SW 1271 (cell line): ENCODE results near the gene SYT5.
"Not testable (repeated sequence)": the region's sequence is repeated elsewhere in the genome, so short reads cannot be mapped to it uniquely, and the experiment has no call there.

Source experiments
- DNase-seq, 2 experiments: peaks; one replicate each; lab custom pipeline; 2025; lab: John Stamatoyannopoulos, UW

SYT5 gene

DNA sequence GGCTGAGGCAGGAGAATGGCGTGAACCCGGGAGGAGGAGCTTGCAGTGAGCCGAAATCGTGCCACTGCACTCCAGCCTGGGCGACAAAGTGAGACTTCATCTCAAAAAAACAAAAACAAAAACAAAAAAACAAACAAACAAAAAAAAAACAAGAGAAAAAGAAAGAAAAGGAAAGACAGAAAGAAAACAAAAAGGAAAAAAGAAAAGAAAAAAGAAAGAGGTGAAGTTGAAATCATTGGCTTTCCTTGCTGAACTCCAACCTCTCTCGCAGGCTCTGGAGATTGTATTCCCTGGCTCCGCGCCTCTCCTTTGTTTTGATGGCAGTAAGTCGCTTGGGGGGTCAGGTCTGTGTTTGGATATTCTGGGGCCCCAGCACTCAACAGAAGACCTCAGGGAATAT, 7.8 kb downstream of the SYT5 start:
- not testable (repeated sequence) for DNase-seq

DNA sequence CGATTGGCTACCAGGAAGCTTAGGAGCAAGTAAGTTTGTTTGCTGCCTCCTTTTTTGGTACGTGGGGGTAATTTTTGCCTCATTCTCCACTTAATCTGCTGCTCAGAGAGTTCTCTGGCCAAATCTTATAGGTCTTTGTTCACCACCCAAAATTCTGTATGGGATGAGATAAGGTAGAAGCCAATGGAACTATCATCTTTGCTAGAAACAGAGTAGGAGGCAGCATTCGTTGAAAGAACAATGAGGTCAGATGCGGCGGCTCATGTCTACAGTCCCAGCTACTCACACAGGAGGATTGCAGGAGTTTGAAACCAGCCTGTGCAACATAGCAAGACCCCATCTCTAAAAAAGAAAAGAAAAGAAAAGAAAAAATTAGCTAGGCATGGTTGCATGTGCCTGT, 8.6 kb downstream of the SYT5 start:
- no peak for DNase-seq

DNA sequence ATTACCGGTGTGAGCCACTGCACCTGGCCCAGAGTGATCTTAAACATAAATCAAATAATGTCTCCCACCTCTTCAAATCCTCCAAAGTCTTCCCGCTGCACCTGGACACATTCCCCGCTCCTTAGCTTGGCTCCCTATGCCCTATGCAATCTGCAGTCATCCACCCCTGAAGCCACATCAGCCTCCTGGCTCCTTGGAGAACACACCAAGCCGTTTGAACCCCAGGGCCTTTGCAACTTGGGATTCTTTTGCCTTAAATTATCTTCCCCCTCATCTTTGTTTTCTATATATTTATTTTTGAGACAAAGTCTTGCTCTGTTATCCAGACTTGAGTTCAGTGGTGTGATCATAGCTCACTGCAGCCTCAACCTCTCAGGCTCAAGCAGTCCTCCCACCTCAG, 11.0 kb downstream of the SYT5 start:
- DNase-seq: no peak

DNA sequence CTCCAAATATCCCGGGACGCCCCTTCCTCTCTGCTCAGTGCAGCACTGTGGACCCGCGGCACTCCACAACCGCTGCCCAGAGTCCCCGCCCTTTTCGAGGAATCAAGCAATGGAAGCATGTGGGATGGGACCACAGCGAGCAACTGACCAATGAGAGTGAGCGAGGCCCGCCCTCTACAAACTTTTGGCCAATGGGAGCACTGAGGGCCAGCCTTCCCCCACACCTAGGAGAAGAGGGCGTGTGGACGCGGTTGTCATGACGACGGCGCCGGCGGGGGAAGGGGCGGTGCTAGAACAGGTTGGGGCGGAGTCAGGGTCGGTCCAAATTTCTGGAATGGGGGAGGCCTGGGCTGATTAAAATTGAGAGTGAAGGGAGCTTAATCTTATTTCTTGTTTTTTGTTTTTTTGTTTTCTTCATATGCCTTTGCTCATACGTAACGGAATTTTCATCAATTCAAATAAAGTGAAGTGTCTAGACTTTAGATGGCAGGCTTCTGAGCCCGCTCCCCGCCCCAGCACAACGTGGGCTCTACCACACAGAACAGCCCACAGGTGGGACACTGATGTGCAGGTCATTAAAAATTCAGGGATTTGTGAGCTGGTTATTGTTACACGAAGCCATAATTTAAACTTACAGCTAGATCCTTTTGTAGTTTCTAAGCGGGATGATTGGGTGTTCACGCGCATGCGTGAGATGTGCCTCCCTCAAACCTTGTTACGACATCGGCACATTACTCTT, 13.4 kb downstream of the SYT5 start, which contains the start of gene DNAAF3:
TSS of gene DNAAF3 (minus strand) at position 84 of the 739 bp plus-strand sequence. CDS start 200 bp downstream, outside the sequence.
- peak; percentile 83 to 95 for DNase-seq

DNA sequence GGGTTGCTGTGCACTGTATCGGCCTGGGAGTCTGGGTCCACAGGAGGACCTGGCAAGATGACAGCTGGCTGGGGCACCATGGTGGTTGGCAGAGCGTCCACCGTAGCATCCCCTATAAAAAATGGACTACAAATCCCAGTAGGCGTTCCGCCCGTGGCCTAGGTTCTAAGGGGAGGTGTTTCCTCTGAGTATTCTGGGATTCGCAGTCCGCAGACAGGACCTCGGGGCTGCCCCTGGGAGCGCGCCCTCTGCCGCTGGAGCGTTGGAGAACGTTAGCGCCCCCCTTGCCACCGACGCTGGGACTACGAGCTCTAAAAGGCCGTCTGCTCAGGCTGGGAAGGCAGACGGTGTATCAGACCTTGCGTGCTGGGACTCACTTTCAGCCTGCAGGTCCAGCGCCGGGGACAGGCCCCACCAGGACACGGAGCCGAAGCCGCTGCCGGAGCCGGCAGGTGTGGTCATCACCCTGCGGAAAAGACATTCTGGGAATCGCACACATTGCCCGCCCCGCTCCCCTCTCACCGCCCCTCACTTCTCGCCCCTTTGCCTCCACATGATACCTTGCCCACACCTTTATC, 14.0 kb downstream of the SYT5 start:
- peak; percentile 61 to 89 for DNase-seq

DNA sequence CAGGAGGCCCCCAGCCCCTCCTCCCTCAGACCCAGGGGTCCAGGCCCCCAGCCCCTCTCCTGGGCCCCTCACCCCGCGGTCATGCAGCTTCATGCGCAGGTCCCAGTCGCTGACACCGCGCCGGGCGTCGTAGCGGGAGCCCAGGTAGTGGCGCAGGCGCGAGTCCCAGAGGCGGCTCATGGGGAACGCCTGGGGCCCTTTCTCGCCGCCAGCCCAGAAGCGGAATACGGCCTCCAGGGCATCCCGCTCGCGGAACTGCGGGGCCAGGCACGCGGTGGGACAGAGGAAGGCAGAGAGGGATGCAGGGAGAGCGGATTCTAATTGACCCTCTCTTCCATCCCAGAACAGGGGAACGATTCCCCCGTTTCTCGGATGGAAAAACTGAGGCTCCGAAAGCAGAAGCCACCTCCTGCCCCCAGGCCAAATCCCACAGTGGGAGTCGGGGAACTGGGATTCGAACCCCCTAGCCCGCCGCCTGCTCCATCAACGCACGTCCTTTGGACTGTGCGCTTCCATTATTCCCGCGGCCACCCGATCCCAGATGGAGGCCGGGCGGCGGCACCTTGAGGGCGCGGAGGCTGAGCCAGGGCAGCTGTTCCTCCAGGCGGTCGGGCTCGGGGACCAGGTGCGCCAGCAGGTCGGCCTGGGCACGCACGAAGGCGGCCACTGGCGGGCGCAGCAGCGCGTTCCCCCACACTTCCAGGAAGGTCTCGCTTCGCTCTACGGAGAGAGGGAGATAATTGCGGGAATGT, 18.3 kb downstream of the SYT5 start:
- no peak for DNase-seq

DNA sequence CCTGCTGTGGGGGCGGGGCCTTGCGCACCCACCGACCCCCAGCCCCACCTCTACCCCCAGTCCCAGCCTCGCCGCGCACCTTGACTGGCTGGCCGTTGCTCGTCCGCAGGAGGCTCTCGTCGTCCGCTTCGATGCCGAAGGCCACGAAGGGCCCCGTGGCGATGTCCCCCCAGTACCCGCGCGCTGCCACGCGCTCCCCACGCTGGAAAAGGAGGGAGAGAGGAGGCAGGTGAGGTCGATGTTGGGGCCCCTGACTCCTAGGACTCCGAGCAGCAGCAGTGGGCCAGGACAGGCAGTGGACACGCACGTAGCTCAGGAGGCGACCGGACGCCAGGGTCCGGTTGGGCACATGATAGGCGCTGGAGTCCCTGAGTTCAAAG, 19.1 kb downstream of the SYT5 start:
- DNase-seq: no peak

DNA sequence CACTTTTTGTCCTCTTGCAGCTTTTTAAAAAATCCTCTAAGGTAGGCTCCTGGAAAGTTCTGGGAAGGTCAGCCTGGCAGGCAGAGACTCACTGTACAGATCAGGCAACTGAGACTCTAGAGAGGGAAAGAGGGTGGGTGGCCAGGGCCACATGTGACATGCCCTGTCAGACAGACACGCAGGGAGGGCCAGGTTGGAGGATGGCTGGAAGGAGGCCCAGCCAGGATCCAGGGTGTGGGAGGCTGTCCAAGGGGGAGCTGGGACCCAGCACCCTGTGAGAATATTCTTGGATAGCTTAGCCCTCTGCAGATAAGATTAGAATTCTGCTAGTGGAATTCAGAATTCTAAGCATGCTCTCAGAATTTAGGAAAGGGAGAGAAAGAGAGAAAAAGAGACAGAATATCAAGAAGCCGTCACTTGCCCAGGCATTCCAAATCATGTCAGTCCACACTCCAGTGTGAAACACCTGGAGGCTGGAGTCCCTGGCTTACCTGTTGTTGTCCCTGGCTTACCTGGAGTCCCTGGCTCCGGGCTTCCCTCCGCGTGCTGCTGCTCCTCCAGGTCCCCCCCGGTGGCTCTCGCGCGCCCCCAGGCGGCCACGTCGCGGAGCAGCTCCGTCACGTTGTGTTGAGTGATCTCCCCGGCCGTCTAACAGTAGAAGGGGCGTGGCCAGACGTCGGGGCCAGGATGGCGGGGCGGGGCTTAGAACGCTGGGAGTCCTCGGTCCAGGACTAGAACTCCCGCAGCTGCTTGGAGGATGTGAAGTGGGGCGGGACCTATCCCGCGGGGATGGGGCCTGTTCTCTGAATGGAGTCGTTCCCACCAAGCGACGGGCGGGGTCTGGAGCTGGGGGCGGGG, 19.7 kb downstream of the SYT5 start:
- DNase-seq: peak; percentile 44 to 87

DNA sequence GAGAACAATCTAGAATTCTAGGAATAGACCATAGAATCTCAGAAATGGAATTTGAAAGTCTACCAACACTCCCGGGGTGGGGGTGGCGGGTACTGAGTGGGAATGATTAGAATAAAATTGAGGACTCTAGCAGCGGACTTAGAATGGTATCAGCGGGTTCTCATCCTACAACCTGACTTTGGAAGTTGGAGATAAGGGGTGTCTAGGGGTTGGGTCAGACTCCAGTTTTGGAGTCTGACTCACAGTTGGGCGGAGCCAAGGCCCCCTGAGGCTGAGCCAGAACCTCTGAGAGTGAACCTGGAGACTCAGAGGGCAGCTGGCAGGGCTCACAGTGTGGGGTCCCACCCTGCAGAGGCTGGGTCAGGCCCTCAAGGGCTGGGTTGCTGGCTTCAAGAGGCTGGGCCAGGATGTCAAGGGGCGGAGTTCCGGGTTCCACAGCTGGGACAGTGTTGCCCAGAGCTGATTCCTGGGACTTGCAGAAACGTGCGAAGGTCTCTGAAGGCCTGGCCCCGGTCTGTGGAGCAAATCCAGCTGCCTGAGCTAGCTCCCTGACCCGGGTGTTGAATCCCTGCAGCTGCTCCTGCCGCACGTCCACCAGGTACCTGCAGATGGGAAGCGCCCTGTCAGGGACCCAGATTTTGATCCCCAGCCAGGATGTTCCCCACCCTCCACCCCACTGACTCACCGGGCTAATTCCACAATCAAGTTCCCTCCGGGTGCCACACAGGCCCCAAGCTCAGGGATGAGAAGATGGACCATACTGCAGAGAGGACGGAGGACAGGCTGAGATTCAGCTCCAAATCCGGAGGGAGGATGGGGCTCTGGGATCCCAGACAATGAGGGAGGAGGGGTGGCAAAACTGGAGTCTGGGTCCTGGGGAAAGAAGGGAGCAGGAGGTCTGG, 21.0 kb downstream of the SYT5 start:
- no peak for DNase-seq

DNA sequence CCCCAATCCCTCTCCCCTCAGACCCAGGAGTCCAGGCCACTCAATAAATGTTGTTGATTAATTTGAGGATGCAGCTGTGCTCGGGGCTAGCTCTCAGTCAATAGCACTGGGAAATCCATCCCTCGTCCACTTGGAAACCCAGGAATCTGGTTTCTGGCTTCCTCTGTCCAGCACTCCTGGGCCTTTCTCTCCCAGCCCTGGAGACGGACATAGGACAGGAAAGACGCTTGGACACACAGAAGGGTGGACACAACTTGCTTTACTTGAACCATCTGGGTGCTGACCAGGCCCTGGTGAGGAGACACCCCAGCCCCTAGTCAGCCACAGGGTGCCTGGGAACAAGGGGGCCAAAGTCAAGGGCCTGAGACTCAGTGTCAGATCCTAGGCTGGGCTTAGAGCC, 21.7 kb downstream of the SYT5 start:
- DNase-seq: no peak

DNA sequence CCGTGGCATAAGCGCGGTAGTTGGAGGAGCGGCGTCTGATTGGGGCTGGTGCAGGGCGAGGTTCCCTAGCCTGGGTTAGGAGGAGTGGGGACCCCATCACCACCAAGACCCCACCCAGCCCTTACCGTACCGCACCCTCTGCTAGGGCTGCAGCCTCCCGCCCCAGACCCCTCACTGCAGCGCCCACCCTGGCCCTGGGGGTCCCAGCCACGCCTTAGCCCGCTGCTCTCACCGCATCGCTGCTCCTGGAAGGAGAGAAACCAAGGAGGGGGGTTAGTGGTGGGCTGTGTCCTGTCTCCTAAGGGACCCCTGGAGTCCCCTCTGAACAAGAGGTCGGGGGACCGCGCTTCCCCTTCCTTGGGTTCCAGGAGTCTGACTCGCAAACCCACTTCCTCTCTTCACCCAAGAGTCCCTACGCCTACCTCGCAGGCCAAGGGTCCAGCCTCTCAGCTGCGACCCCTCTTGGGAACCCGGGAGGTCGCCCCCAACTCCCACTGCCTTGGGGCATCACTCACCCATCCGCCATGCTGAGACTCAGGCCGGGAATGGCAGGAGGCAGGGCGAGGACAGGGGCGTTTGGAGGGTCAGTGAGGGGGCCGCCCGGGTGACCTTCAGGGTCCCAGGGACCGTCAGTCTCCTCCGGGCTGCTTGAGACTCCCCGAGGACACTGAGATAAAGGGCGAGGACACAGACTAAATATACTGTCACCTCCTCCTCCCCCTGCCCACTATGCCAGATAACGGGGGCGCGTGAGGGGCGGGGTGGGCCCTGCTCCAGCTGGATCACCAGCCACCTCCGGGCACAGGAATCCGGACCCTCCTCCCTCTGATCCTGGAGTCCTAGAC, 22.8 kb downstream of the SYT5 start, which contains the start of gene TNNI3:
TSS of gene TNNI3 (minus strand) at position 669 of the 845 bp plus-strand sequence. CDS start at position 526, 143 bp downstream.
- no peak for DNase-seq

DNA sequence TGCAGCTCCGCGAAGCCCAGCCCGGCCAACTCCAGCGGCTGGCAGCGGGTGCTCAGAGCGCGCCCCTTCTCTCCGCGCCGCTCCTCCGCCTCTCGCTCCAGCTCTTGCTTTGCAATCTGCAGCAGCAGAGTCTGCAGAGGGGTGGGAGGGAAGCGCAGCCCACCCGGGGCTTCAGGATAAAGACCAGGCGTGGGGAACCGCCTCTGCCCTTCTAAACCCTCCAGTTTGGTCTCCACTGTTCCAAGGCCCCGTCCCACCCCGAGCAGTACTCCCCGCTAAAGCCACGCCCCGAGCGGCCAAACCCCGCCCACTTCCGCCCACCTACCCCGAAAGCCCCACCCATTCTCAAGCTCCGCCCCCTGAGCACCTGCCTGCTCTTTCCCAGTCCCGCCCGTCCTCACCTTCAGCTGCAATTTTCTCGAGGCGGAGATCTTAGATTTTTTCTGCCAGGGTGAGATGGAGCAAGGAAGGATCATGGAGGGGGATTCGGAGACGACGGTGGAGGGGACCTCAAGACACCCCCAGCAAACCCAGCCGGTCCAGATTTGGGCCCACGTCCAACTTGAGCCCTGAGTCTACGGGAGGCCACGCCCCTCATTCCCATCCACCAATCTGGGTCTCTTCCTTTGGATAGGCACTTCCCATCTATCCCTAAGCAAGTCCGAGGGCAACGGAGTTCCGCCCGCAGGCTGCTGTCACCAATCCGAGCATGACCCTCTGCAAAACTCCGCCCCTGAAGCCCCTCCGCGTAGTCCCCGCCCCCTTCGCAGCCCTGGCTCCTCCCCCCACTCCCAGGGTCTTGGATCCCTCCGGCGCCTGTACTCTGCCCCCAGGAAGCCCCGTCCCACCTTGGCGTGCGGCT, 23.7 kb downstream of the SYT5 start:
- DNase-seq: no peak

DNA sequence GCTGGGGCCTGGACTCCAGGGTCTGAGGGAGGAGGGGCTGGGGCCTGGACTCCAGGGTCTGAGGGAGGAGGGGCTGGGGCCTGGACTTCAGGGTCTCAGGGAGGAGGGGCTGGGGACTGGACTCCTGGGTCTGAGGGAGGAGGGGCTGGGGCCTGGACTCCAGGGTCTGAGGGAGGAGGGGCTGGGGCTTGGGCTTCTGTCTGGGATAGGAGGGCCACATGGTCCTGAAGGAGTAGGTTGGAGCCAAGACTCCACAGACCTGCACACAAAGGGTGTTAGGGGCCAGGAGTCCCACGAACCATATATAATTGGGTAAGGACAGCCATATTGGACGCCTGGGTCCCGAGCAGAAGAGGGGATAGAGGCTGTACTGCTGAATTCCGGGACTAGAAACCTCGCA, 24.3 kb downstream of the SYT5 start:
- DNase-seq: not testable (repeated sequence)

DNA sequence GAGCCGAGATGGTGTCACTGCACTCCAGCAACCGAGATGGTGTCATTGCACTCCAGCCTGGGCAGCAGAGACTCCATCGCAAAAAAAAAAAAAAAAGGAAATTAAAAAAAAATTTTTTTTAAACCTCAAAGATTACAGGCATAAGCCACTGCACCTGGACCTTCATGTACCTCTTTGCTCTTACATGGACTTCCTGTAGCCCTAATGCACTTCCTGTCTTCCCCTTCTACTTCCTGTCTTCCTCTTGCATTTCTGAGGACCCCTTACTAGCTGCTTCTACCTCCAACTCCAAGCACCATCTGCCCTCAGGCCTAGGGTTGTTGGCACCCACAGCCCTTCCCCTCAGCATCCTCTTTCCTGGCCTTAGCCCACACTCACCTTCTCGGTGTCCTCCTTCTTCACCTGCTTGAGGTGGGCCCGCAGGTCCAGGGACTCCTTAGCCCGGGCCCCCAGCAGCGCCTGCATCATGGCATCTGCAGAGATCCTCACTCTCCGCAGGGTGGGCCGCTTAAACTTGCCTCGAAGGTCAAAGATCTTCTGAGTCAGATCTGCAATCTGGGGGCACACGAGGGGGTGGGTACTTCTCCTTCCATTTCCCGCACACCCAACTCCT, 26.3 kb downstream of the SYT5 start:
- DNase-seq: no peak

DNA sequence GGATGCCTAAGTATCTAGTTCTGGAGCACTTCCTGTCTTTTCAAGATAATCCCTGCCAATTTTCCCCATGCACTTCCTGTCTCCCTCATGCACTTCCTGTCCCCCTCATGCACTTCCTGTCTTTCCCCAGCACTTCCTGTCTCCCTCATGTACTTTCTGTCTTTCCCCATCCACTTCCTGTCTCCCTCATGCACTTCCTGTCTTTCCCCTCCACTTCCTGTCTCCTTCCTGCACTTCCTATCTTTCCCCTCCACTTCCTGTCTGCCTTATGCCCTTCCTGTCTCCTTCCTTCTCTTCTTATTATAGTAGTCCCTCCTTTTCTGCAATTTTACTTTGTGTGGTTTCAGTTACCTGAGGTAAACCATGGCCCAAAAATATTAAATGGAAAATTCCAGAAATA, 28.1 kb downstream of the SYT5 start:
- DNase-seq: no peak

DNA sequence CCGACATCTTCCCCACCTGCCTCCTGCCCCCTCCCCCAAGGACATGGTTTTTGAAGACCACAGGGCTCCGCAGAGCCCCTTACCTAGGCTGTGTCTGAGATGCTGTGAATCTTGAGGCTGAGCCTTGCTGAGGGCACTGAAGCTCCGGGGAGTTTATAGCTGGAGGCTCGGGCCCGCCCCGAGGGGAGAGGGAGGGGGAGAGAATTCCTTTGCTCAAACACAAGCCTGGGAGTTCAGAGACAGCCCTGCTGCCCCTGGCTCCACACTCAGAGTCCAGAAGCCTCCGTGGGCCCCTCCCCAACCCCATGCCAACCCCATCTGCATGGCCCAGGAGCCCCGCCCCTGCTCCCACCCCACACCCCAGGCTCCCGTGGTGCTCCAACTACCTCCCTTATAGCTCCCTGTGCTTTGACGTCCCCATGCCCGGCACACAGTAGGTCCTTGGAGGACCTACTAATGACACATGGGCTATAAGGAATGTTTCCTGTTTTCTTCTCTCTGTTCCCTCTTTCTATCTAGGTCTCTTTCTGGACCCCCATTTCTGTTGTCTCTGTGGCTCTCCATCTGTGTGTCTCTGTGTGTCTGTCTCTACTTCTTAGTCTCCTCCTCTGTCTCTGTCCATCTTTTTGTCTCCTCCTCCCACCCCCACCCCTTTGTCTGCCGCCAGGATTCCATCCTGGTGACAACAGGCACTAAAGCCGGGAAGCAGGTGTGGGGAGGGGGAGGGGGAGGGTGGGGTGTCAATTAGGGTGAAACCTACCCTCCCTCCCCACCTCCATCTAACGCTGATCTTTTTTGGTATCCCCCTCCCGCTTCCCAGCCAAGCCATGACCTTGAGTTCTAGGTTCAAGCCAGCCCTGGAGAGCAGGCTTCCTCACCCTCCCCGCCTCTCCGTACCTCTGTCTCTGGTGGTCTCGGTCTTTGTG, 30.7 kb downstream of the SYT5 start, which contains the start of gene TNNT1:
TSS of gene TNNT1 (minus strand) at position 129 of the 926 bp plus-strand sequence. CDS start 2,049 bp downstream, outside the sequence.
- DNase-seq: no peak

DNA sequence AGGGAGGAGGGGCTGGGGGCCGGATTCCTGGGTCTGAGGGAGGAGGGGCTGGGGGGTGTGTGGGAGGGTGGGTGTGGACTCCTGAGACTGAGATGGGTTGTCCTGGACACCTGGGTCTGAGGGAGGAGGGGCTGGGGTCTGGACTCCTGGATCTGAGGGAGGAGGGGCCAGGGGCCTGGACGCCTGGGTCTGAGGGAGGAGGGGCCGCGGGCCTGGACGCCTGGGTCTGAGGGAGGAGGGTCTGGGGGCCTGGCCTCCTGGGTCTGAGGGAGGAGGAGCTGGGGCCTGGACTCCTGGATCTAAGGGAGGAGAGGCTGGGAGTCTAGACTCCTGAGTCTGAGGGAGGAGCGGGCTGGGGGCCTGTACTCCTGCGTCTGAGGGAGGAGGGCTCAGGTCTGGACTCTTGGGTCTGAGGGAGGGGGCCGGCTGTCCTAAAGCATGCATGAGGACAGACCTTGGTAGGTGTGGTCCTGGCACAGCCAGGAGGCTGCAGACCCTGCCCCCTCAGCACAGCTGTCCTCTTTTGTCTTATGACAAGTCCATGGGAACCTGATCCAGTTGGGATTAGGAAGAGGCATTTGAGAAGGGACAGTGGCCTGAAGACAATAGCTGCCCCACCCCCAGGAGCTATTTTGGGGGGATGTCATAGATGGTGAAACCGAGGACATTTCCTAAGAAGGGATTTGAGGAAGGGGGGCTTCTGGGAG, 32.4 kb downstream of the SYT5 start:
- no peak for DNase-seq
